Measurements from ENCODE around the gene ZSCAN31. TPM values are rescaled to one million over a fixed set of nuclear protein-coding genes. Genes with fewer than 3 reads are reported as not detected.

ZSCAN31 gene
- total and polyA plus RNA-seq, 3 donors from 2014 or later, result 21.4 to 51.3 (median 29.0) TPM

DNA sequence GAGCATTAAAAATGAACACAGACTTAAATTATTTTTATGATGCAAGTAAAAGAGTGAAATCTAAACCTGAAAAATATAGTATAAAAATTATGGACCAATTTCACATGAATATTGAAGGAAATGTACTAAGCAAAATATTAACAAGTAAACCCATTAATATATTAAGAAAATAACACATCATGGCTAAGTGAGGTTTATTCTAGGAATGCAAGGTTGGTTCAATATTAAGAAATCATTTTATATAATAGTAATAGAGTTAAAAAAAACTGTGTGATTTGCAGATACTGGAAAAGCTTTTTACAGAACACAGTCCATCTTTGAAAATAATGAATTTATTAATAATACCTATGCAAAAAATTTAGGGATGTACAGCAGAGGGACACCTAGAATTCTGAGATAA lies 42.7 kb upstream of the ZSCAN31 start:
- Histone ChIP-seq H3K9me3 (no peaks in the 10 kb centered on the region), H3K4me3 (no peak overlapping the region), H3K4me1 (no peaks in the 10 kb centered on the region), H3K27ac (no peak overlapping the region), H3K27me3 (no peaks in the 10 kb centered on the region), H3K36me3 (ENCODE audit: low read depth, missing control alignments) (no peaks in the 10 kb centered on the region)
- TF ChIP-seq POLR2A (IDR thresholded peaks at IDR 0.05), result no peak
- TF ChIP-seq, protein P1, sequence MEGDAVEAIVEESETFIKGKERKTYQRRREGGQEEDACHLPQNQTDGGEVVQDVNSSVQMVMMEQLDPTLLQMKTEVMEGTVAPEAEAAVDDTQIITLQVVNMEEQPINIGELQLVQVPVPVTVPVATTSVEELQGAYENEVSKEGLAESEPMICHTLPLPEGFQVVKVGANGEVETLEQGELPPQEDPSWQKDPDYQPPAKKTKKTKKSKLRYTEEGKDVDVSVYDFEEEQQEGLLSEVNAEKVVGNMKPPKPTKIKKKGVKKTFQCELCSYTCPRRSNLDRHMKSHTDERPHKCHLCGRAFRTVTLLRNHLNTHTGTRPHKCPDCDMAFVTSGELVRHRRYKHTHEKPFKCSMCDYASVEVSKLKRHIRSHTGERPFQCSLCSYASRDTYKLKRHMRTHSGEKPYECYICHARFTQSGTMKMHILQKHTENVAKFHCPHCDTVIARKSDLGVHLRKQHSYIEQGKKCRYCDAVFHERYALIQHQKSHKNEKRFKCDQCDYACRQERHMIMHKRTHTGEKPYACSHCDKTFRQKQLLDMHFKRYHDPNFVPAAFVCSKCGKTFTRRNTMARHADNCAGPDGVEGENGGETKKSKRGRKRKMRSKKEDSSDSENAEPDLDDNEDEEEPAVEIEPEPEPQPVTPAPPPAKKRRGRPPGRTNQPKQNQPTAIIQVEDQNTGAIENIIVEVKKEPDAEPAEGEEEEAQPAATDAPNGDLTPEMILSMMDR (IDR thresholded peaks at IDR 0.05), result no peak
- intact Hi-C loops (cut with DNase I; ENCODE audit: low total_unique reads), result no loop called here
- no peak for DNase-seq

DNA sequence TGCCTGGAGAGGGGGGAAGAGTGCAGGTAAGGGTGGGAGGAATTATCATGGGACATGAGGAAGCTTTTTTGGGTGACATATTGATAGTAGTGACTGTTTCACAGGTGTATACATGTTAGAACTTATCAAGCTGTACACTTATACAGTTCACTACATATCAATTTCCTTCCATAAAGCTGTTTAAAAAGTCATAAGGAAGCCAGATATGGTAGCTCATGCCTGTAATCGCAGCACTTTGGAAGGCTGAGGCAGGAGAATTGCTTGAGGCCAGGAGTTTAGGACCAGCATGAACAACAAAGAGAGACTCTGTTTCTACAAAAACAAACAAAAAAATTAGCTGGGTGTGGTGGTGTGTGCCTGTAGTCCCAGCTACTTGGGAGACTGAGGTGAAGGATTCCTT lies 41.9 kb upstream of the ZSCAN31 start:
- no peak overlapping the region for H3K27ac ChIP-seq
- DNase-seq, result no peak
- WGBS, 2 donors, result 95 to 100% methylated on average over 1 of the region's 1 CpG
- no peaks in the 10 kb centered on the region for H3K9me3 ChIP-seq
- H3K27me3 ChIP-seq, result no peaks in the 10 kb centered on the region
- no peaks in the 10 kb centered on the region for H3K4me1 ChIP-seq
- H3K4me3 ChIP-seq, result no peak overlapping the region
- H3K36me3 ChIP-seq (ENCODE audit: low read depth, missing control alignments), result no peaks in the 10 kb centered on the region
- intact Hi-C loops (cut with DNase I; ENCODE audit: low total_unique reads), result no loop called here
- TF ChIP-seq, protein P1 (IDR thresholded peaks at IDR 0.05), result no peak
- TF ChIP-seq POLR2A (IDR thresholded peaks at IDR 0.05), result no peak

DNA sequence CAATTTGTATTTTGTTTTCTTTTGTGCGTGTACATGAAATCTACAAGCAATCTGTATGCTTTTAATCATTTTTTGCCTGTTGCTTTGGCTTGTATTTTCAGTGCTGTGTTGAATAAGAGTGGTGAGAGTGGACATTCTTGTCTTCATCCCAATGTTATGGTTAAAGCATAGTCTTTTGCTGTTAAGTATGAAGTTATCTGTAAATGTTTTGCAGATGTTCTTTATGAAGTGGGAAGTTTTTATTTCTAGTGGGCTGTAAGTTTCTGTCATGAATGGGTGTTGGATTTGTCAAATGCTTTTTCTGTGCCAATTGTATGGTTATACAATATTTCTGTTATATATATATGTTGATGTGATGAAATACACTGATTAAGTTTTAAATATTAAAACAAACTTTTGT lies 38.0 kb upstream of the ZSCAN31 start:
- TF ChIP-seq, protein P1 (IDR thresholded peaks at IDR 0.05), result no peak
- no peak for TF ChIP-seq POLR2A (IDR thresholded peaks at IDR 0.05)
- no peaks in the 10 kb centered on the region for H3K9me3 ChIP-seq
- WGBS, 2 donors, result 73 to 83% methylated on average over 1 of the region's 1 CpG
- no peaks in the 10 kb centered on the region for H3K27me3 ChIP-seq
- H3K4me3 ChIP-seq, result no peak overlapping the region
- no peak for DNase-seq
- H3K27ac ChIP-seq, result no peak overlapping the region
- intact Hi-C loops (cut with DNase I; ENCODE audit: low total_unique reads), result no loop called here
- no peaks in the 10 kb centered on the region for H3K4me1 ChIP-seq
- H3K36me3 ChIP-seq (ENCODE audit: low read depth, missing control alignments), result no peaks in the 10 kb centered on the region

DNA sequence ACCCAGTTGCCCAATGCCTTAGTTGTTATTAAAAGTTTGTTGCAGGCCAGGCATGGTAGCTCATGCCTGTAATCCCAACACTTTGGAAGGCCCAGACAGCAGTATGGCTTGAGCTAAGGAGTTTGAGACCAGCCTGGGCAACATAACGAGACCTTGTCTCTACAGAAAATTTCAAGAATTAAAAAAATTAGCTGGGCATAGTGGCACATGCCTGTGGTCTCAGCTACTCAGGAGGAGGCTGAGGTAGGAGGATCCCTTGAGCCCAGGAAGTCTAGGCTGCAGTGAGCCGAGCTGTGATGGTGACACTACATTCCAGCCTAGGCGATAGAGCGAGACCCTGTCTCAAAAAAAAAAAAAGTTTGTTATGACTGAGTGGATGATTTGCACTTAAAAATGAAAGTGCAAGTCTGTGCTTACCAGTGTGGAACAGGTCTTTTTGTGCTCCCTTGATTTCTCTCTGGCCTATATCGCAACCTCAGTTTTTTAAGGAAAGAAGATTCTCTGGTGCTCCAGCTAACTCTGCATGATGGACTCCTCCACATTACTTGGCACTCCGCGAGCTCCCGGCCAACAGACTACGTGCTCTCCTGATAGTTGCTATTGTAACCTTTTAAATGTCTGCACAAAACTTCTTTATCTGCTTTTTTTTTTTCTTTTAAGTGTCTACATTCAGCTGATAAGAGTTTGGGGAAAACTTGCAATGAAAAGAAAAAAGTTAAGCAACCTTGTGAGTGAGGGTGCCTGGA lies 35.9 kb upstream of the ZSCAN31 start:
- no peaks in the 10 kb centered on the region for H3K27me3 ChIP-seq
- no peaks in the 10 kb centered on the region for H3K4me1 ChIP-seq
- no peaks in the 10 kb centered on the region for H3K9me3 ChIP-seq
- no peak overlapping the region for H3K4me3 ChIP-seq
- no peak overlapping the region for H3K27ac ChIP-seq
- no peaks in the 10 kb centered on the region for H3K36me3 ChIP-seq (ENCODE audit: low read depth, missing control alignments)
- intact Hi-C loops (cut with DNase I; ENCODE audit: low total_unique reads), result no loop called here
- TF ChIP-seq POLR2A (IDR thresholded peaks at IDR 0.05), result no peak
- TF ChIP-seq, protein P1 (IDR thresholded peaks at IDR 0.05), result no peak
- DNase-seq, result peak; percentile 83
- WGBS, 2 donors, result 59 to 62% methylated on average over 9 of the region's 9 CpGs

GRCh38 chr6:28371280-28371679 lies 35.3 kb upstream of the ZSCAN31 start:
- H3K27me3 ChIP-seq, result no peaks in the 10 kb centered on the region
- TF ChIP-seq POLR2A (IDR thresholded peaks at IDR 0.05), result no peak
- TF ChIP-seq, protein P1 (IDR thresholded peaks at IDR 0.05), result no peak
- no peak for DNase-seq
- no peak overlapping the region for H3K27ac ChIP-seq
- H3K36me3 ChIP-seq (ENCODE audit: low read depth, missing control alignments), result no peaks in the 10 kb centered on the region
- no peaks in the 10 kb centered on the region for H3K9me3 ChIP-seq
- 88 to 91% methylated on average over 1 of the region's 1 CpG for whole genome bisulfite sequencing, 2 donors
- intact Hi-C loops (cut with DNase I; ENCODE audit: low total_unique reads), result no loop called here
- no peaks in the 10 kb centered on the region for H3K4me1 ChIP-seq
- H3K4me3 ChIP-seq, result no peak overlapping the region
